Ovary (tissue), 3 donors: ENCODE data around the gene CFAP90.

Experiments
- CTCF ChIP-seq, 3 donors: fragments of 450-650 bp in 2 of 3; fragments of 200-600 bp in 1 of 3; IDR thresholded peaks; one replicate each; pipeline versions ENCODE4 v1.5.1 to v1.8.0; 2016 to 2022; ENCODE audit warnings: antibody characterized with exemption in 3 of 3, mild to moderate bottlenecking in 1 of 3
- POLR2A ChIP-seq: fragments of 450-650 bp; IDR thresholded peaks from one replicate; pipeline ENCODE4 v1.6.1; 2017; ENCODE audit warnings: antibody characterized with exemption, mild to moderate bottlenecking, moderate library complexity
- donor health status: DM: no; HTN: no; CAD: no.

GRCh38 chr5:7793895-7794294, 57.0 kb downstream of the CFAP90 start:
- TF ChIP-seq CTCF (IDR thresholded peaks at IDR 0.05) = no peak
- TF ChIP-seq POLR2A = no peak
